Brain microvascular endothelial cell (primary cell): Measurements from ENCODE around the gene VEZF1.
"Not testable (repeated sequence)": the region's sequence is repeated elsewhere in the genome, so short reads cannot be mapped to it uniquely, and the experiment has no call there.

ENCODE experiments used
- DNase-seq: peaks from one replicate; pipeline ENCODE4 v3.0.0-alpha.2; 2020
- H3K27ac ChIP-seq: fragments of 250-450 bp; sonication (Bioruptor Pico); 2 replicates; pipeline ENCODE4 v1.5.1; 2020; ENCODE audit warnings: mild to moderate bottlenecking, moderate library complexity
- H3K27me3 ChIP-seq: fragments of 250-450 bp; sonication (Bioruptor Pico); replicated peaks from 2 replicates; pipeline ENCODE4 v1.5.1; 2020; ENCODE audit warnings: mild to moderate bottlenecking
- H3K36me3 ChIP-seq: fragments of 250-450 bp; sonication (Bioruptor Pico); replicated peaks from 2 replicates; pipeline ENCODE4 v1.5.1; 2020; ENCODE audit warnings: mild to moderate bottlenecking
- H3K4me3 ChIP-seq: 2 replicates; pipeline ENCODE4 v1.5.1; 2011; ENCODE audit warnings: low read depth, mild to moderate bottlenecking, control low read depth, low read length, moderate library complexity
- in situ Hi-C: cut with HindIII; loops from 2 replicates; pipeline ENCODE4 v1.10.0; 2017; ENCODE audit warnings: low sequenced_read_pairs, low pct_ligation_motif_present
- TF ChIP-seq, protein P1 (sequence below): IDR thresholded peaks from 2 replicates; pipeline ENCODE4 v1.5.1; 2011; ENCODE audit warnings: low read depth, mild to moderate bottlenecking, moderate library complexity, low read length, control low read depth, inconsistent platforms; ENCODE audit errors: missing control alignments

The VEZF1 gene

GRCh38 chr17:57965521-57966160 is 22.4 kb downstream of the VEZF1 start:
- DNase-seq = no peak
- TF ChIP-seq, protein P1, sequence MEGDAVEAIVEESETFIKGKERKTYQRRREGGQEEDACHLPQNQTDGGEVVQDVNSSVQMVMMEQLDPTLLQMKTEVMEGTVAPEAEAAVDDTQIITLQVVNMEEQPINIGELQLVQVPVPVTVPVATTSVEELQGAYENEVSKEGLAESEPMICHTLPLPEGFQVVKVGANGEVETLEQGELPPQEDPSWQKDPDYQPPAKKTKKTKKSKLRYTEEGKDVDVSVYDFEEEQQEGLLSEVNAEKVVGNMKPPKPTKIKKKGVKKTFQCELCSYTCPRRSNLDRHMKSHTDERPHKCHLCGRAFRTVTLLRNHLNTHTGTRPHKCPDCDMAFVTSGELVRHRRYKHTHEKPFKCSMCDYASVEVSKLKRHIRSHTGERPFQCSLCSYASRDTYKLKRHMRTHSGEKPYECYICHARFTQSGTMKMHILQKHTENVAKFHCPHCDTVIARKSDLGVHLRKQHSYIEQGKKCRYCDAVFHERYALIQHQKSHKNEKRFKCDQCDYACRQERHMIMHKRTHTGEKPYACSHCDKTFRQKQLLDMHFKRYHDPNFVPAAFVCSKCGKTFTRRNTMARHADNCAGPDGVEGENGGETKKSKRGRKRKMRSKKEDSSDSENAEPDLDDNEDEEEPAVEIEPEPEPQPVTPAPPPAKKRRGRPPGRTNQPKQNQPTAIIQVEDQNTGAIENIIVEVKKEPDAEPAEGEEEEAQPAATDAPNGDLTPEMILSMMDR = no peak
- in situ Hi-C loops = no loop called here
- H3K27ac ChIP-seq = no peak overlapping the region
- no peaks in the 10 kb centered on the region for H3K36me3 ChIP-seq
- no peaks in the 10 kb centered on the region for H3K27me3 ChIP-seq
- H3K4me3 ChIP-seq = no peak overlapping the region

- no peaks in the 10 kb centered on the region for H3K27me3 ChIP-seq
- in situ Hi-C loops = no loop called here
- TF ChIP-seq, protein P1 = no peak
Observed at GRCh38 chr17:57963149-57963511, 24.9 kb downstream of the VEZF1 start.

DNA sequence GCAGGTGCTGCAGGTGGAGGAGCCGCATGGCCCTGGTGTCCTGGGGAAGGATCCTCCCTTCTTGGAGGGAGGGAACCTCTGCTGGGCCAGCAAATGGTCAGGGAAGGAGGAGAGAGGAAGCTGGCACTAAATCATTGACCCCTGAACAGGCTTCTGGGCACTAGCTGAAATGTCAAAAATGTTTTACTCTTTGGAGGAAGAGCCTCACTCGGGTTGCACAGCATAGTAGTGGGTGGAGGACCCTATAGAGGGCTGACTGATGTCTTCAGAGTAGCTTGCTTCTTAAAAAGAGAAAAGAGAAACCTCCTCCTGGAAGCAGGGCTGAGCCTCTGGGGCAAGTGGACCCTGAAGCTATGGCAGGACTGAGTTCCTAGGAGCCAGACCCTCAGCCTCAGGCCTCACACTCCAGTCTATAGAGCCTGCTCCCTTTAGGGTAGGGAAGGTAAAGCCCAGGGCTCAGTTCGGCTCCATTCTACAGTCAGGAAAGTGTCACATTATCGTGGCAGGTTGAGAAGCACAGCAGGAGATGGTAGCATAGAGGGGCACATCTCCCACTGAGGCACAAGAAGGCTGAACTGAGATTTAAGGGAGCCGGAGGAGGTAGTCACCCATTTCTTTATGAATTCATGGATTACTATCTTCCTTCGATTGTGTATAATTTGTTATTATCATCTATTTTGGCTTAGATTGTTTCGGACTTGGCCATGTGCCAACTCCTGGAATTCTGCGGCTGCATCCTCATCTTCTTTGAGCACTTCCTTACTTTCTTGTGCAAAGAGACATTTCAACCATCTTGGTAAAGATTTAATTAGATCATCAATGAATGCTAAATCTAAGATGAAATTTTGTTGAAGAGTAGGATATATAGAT is 25.5 kb downstream of the VEZF1 start:
- H3K27ac ChIP-seq = no peak overlapping the region
- DNase-seq = no peak
- in situ Hi-C loops = no loop called here
- TF ChIP-seq, protein P1 = no peak
- no peaks in the 10 kb centered on the region for H3K27me3 ChIP-seq
- H3K4me3 ChIP-seq = no peak overlapping the region
- no peaks in the 10 kb centered on the region for H3K36me3 ChIP-seq

More at GRCh38 chr17:57963149-57963511, 24.9 kb downstream of the VEZF1 start:
- Histone ChIP-seq H3K36me3 (no peaks in the 10 kb centered on the region), H3K27ac (no peak overlapping the region), H3K4me3 (no peak overlapping the region)
- DNase-seq = no peak

DNA sequence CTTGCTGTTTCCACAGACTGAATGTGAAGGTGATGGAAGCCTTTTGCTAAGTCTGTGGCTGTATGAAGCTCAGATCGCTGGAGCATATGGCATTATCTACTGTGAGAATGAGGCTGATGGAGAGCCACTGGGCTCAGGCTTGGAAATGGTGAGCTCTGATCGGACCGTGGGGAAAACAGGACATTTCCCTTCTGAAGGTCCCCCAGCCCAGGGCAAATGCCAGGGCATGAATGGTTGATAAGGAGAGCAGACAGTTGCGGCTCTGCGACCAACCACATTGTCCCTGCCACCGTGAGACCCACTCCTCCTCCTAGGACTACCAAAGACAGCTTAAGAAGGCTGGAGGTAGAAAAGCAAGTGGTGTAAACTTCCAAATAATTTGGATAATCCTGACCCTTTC is 28.1 kb downstream of the VEZF1 start:
- Histone ChIP-seq H3K27me3 (no peaks in the 10 kb centered on the region), H3K27ac (no peak overlapping the region), H3K36me3 (no peaks in the 10 kb centered on the region), H3K4me3 (no peak overlapping the region)
- TF ChIP-seq, protein P1 = no peak
- in situ Hi-C loops = no loop called here
- DNase-seq = no peak

DNA sequence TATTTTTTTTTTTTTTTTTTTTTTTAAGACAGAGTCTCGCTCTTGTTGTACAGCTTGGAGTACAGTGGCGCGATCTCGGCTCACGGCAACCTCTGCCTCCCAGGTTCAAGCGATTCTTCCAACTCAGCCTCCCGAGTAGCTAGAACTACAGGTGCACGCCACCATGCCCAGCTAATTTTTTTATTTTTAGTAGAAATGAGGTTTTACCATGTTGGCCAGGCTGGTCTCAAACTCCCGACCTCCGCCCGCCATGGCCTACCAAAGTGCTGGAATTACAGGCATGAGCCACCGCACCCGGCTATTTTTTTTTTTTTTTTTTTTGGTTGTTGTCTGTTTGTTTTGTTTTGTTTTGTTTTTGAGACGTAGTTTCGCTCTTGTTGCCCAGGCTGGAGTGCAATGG is 29.7 kb downstream of the VEZF1 start:
- DNase-seq, H3K27me3 ChIP-seq, in situ Hi-C loops, H3K4me3 ChIP-seq, H3K36me3 ChIP-seq, H3K27ac ChIP-seq: not testable (repeated sequence)

DNA sequence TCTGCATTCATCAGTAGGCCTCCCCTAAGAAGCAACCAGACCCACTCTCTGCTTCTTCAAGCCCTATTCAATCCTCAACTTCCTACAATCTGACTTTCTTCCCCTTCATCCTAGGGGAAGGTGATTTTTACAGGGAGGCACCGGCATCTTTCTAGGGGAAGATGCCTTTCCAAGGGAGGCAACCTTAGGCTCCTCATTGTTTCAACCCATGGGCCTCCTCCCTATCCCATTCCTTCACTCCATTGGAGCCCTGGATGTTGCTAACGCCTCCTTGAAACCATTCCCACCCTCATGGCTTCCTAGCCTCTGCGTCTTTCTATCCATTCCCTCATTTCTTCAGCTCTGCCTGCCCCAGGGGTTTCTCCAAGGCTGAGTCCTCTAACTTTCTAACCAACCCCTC is 30.2 kb downstream of the VEZF1 start:
- Histone ChIP-seq H3K4me3 (no peak overlapping the region), H3K27me3 (no peaks in the 10 kb centered on the region), H3K27ac (no peak overlapping the region), H3K36me3 (no peaks in the 10 kb centered on the region)
- DNase-seq = no peak
- in situ Hi-C loops = no loop called here
- TF ChIP-seq, protein P1 = no peak
